ENCODE results near the gene PLEKHM3. TPM values are rescaled to one million over a fixed set of nuclear protein-coding genes. Genes with fewer than 3 reads are reported as not detected.

The PLEKHM3 gene
- total and polyA plus RNA-seq, 2 of the 13 experiments (the other 11 are each of a cell fraction or from before 2014, with no cell fraction given): 4.5 to 4.7 TPM

GRCh38 chr2:208025037-208025813 is at the start of gene PLEKHM3 (continued):
- TF ChIP-seq YY1 (IDR thresholded peaks at IDR 0.05; ENCODE audit: insufficient read depth, insufficient replicate concordance, low read depth, low read length) (peak; percentile 91), ZNF784 (CRISPR knock-in tag; IDR thresholded peaks at IDR 0.05; ENCODE audit: borderline replicate concordance) (peak; percentile 99), FOXA1 (IDR thresholded peaks at IDR 0.05) (peak; percentile 44; the same call in 1 of the 2 replicates), FOXA1 (CRISPR knock-in tag; IDR thresholded peaks at IDR 0.05) (peak; percentile 98), ZHX2 (IDR thresholded peaks at IDR 0.05; ENCODE audit: low read depth) (peak; percentile 91), ZHX2 (CRISPR knock-in tag; IDR thresholded peaks at IDR 0.05; ENCODE audit: borderline replicate concordance) (no peak), ZNF180 (CRISPR knock-in tag; IDR thresholded peaks at IDR 0.05; ENCODE audit: borderline replicate concordance, low read depth) (no peak), ZNF446 (CRISPR knock-in tag; IDR thresholded peaks at IDR 0.05) (no peak), ONECUT2 (CRISPR knock-in tag; IDR thresholded peaks at IDR 0.05) (0 out of 2 replicates have a peak, but pooled peaks have one; percentile 39), AKAP8 (CRISPR knock-in tag; IDR thresholded peaks at IDR 0.05) (peak; percentile 69; the same call in 1 of the 2 replicates), SP140L (CRISPR knock-in tag; IDR thresholded peaks at IDR 0.05; ENCODE audit: borderline replicate concordance) (peak; percentile 93), NCOA1 (CRISPR knock-in tag; IDR thresholded peaks at IDR 0.05) (no peak; the same call in 1 of the 2 replicates), MED8 (CRISPR knock-in tag; IDR thresholded peaks at IDR 0.05; ENCODE audit: insufficient replicate concordance) (peak; percentile 99), CENPX (CRISPR knock-in tag; IDR thresholded peaks at IDR 0.05) (no peak), SOX6 (IDR thresholded peaks at IDR 0.05) (no peak), SOX6 (CRISPR knock-in tag; IDR thresholded peaks at IDR 0.05) (peak; percentile 91), SMYD3 (CRISPR knock-in tag; IDR thresholded peaks at IDR 0.05) (peak; percentile 97), SNAPC2 (CRISPR knock-in tag; IDR thresholded peaks at IDR 0.05) (peak; percentile 89; the same call in 1 of the 2 replicates), BRCA1 (CRISPR knock-in tag; IDR thresholded peaks at IDR 0.05) (peak; percentile 83), ZNF281 (CRISPR knock-in tag; IDR thresholded peaks at IDR 0.05; ENCODE audit: borderline replicate concordance) (peak; percentile 74; the same call in 1 of the 2 replicates), JARID2 (CRISPR knock-in tag; IDR thresholded peaks at IDR 0.05; ENCODE audit: insufficient replicate concordance) (peak; percentile 36)

All from HepG2 (cell line).